Hematopoietic multipotent progenitor cell treated with erythropoietin and hydrocortisone succinate and interleukin-3 and kit ligand, for 8 days (in vitro differentiated cells): ENCODE results near the gene C10orf95.
A peak's percentile ranks its signal among the peaks of the same experiment; 100 is the strongest.
"Not testable (repeated sequence)": the region's sequence is repeated elsewhere in the genome, so short reads cannot be mapped to it uniquely, and the experiment has no call there.

Source experiments
- DNase-seq: peaks from one replicate; pipeline ENCODE4 v3.0.0-alpha.2; 2015

Gene C10orf95

GRCh38 chr10:102451105-102451969, at the start of gene C10orf95:
Gene C10orf95 (minus strand): TSS chr10:102451543. CDS start chr10:102451093, 450 bp downstream.
- DNase-seq, result no peak

- not testable (repeated sequence) for DNase-seq
Measured at GRCh38 chr10:102500686-102501085, 49.3 kb upstream of the C10orf95 start.

- no peak for DNase-seq
Measured at GRCh38 chr10:102499356-102499755, 48.0 kb upstream of the C10orf95 start.

GRCh38 chr10:102497545-102497944, 46.2 kb upstream of the C10orf95 start:
- no peak for DNase-seq

- DNase-seq, result no peak
Measured at GRCh38 chr10:102493771-102494170, 42.4 kb upstream of the C10orf95 start.

GRCh38 chr10:102492983-102493382, 41.6 kb upstream of the C10orf95 start:
- DNase-seq, result peak; percentile 5

- no peak for DNase-seq
Measured at GRCh38 chr10:102492344-102492939, 41.1 kb upstream of the C10orf95 start.

GRCh38 chr10:102491136-102491535, 39.8 kb upstream of the C10orf95 start:
- DNase-seq, result no peak

- no peak for DNase-seq
Measured at GRCh38 chr10:102485093-102485784, 33.9 kb upstream of the C10orf95 start.

- no peak for DNase-seq
Measured at GRCh38 chr10:102484021-102484420, 32.7 kb upstream of the C10orf95 start.

GRCh38 chr10:102480396-102480795, 29.1 kb upstream of the C10orf95 start:
- DNase-seq, result no peak

GRCh38 chr10:102479651-102480050, 28.3 kb upstream of the C10orf95 start:
- no peak for DNase-seq

GRCh38 chr10:102476466-102477141, 25.3 kb upstream of the C10orf95 start:
- DNase-seq, result no peak

GRCh38 chr10:102475451-102476040, 24.2 kb upstream of the C10orf95 start:
- no peak for DNase-seq

GRCh38 chr10:102473445-102474331, 22.3 kb upstream of the C10orf95 start:
- DNase-seq, result no peak

- no peak for DNase-seq
Measured at GRCh38 chr10:102470579-102471546, 19.5 kb upstream of the C10orf95 start.

- no peak for DNase-seq
Measured at GRCh38 chr10:102468683-102469082, 17.3 kb upstream of the C10orf95 start.

GRCh38 chr10:102467971-102468438, 16.7 kb upstream of the C10orf95 start:
- peak; percentile 51 for DNase-seq

- no peak for DNase-seq
Measured at GRCh38 chr10:102467318-102467717, 16.0 kb upstream of the C10orf95 start.

- no peak for DNase-seq
Measured at GRCh38 chr10:102465466-102465865, 14.1 kb upstream of the C10orf95 start.
